Epidermal melanocyte (primary cell): ENCODE results near the gene HELZ.
"Not testable (repeated sequence)": the region's sequence is repeated elsewhere in the genome, so short reads cannot be mapped to it uniquely, and the experiment has no call there.

Experiments
- DNase-seq: peaks from one replicate; pipeline ENCODE4 v3.0.0; 2011; ENCODE audit warnings: low spot score; ENCODE audit not compliant: insufficient read length

The HELZ gene

DNA sequence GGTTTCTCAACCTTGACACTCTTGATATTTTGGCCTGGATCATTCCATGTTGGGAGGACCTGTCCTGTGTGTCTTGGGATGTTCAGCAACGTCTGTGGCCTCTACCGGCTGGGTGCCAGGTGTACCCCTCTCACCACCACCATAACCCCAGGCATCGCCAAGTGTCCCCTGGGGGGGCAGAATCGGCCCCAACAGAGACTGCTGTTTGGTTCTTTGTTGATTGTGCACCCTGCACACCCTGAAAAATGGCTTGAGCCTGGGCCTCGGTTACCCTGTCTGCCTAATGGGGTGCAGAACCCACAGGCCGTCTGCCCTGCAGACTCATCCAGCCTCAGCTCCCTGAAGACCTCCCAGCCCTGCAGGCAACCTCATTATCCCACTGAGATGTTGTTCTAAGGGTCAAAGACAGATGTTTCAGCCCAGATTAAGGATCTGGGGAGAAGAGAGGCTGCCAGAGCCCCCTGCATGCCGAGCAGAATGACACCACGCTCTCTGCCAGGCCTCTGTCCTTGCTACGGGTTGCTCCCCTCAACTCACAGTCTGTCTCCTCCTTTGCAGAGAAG is 191.5 kb downstream of the HELZ start:
- DNase-seq = no peak

DNA sequence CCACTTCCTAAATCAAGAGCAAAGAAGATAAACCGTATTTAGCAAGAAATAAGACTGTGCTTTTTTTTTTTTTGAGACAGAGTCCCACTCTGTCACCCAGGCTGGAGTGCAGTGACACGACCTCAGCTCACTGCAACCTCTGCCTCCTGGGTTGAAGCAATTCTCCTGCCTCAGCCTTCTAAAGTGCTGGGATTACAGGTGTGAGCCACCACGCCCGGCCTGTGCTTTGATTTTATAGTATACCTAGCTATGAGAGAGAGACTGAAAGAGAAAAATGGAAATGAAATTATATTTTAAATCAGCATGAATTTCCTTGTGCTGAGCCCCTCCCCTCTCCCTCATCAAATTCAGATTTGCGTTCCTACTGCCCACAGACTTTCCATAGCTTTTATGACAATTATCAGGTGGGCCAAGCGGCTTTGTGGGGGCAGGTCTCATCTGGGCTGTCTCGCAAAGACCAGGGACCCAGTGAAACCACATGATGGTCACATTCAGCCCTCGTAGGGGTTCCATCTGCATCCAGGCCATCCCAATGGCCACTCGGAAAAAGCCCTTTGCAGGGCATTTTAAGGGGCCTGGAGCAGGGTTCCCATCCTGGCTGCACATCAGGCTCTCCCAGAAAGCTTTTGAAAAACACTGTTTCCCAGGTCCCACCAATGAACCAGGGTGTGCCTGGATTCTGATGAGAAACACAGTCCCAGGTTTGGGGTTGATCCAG is 192.1 kb downstream of the HELZ start:
- no peak for DNase-seq

DNA sequence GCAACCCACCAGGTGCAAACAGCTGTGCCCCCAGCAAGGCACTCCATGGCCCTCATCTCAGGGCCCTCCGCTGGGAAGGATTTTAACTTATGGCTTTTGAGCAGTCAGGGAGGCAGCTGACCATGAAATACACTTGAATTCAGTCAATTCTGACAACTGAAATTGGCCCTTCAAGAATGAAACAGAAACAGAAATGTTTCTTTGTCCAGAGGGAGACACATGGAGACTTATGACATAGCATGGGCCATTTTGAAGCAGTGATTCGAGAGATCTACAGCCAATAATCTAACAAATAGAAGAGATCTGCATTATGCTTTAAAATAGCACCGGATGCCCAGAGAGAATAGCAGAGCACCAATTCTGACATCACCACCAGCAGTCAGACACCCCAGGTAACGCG is 193.2 kb downstream of the HELZ start:
- DNase-seq = no peak

DNA sequence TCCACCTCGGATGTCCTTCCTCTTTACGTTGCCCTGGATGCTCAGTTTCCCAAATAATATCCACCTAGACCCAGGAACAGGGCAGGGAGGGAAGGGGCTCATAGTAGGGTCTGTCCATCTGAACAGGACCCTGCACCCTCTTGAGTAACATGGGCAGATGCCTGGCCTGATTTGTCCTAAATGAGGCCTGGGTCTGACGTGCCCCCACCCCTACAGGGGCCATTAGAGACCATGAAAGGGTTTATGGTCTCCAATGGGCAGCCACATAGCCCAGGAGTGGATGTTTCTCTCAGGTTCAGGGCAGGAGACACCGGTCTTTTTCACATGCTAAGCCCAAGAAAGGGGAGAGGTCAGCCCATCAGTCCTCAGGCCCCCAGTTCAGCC is 193.8 kb downstream of the HELZ start:
- DNase-seq = no peak

DNA sequence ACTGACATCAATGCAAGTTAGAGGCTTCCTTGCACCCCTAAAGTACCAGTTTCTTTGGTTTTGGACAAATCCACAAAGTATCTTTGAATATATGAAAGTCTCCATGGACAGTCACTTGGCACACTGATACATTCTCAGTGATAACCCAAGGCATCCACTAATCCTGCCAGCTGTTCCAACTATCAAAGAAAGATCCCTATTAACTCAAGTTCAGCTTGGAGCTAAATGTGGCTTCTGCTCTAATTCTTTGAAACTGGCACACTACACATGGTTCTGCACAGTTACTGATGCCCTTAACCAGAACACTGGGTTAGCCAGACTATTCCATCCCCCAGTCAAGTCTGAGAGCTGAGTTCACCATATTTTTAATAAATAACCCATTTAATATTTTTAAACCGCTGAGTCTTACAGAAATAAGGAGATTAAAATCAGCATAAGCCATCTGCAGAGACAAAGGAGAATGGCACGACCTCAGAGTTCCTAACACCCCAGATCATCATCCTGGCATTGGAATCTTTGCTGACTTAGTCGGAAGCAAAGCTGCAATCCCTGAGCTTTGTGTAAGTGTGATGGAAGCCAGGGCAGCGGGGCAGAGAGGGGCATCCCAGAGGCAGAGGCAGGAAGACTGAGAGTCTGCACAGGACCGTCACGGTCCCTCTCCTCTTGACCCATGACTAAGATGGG is 194.4 kb downstream of the HELZ start:
- DNase-seq = no peak

DNA sequence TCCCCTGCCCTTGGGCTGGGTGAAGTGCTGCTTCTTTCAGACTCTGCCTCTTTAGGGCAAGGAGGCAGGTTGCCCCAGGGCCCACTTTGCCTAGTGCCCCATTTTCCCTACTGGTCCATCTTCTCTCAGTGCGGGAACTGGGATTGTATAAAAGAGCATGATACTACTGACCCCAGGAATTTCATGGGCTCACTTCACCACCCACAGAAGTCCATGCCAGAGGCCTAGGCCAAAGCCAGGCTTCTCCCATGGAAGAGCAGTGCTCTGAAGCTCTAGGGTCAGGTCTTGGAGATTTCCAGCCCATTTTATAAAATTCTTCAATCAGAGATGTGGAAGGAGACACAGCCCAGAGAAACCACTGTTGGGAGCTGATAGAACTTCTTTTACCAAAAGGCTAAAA is 194.9 kb downstream of the HELZ start:
- DNase-seq = no peak

DNA sequence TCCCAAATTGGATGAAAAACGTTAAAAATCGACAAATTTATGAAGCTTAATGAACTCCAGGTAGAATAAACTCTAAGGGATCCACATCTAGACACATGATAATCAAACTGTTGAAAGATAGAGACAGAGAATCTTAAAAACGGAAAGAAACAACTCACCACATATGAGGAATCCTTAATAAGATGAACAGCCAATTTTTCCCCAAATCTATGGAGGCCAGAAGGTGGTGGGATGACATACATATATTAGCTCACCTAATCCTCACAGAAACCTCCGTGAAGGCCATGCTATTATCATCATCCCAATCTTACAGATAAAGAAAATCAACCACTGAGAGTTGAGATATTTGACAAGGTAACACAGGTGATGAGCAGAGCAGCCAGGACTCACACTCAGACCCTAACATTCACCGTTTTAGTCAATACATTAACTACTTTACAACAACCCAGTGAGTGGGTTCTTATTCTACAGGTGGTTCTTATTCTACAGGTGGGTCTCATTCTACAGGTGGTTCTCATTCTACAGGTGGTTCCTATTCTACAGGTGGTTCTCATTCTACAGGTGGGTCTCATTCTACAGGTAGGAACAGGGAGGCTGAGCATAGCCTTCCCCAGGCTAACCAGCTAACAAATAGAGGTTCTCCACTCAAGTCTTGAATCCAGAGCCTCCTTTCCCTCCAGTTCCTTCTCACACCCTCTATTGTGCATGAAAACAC is 195.8 kb downstream of the HELZ start:
- no peak for DNase-seq

DNA sequence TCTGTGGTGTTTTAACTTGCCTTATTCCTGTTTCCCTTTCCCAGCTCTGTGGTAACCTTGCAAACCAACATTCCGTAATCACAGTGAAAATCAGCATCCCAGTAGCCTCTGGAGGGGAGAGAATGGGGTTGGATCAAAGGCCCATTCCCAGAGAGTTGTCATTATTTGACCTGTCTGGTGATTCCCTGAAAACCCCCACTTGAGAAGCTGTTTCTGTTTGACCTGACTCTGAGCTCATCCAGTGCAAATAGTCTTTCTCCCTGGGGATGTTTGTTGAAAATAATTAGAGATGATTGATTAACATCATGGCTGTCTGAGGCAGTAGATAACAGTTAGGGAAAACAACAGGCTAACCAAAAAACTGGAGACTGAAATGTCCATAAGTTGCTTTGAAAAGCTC is 197.6 kb downstream of the HELZ start:
- DNase-seq = no peak

DNA sequence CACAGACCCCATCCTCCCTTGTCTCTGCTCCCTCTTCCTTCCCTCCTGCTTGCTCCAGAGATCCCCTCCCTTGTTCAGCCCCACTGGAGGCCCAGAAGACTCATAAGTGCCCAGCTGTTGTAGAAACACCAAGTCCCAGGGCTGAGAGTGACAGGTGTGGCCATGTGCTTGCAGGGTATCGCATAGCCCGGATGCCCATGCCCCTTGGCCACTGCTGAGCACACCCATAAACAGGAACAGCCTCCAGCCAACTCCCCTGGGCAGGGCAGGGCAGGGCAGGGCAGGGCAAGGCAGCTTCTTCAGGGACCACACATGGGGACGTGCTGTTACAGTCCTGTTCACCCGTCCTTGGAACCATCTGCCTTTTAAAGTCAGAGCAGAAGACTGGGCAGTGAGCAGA is 198.6 kb downstream of the HELZ start:
- no peak for DNase-seq

DNA sequence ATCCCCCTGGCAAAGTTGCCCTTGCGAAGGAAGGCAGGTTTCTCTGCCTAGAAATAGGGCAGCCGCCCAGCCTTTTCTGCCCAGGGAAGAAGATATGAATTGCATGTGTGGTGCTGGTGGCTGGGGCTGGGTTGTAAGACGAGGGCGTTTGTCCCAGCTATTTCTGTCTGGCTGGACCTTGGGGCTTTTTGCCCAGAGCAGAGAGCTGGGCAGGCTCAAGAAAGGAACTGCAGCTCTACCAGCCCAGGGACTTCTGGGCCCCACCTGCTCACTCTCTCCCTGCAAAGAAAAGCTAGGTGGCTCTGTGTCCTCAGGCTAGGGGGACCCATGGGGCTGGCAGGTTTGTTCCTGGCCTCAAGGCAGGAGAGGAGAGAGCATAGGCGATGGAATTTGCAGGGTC is 200.1 kb downstream of the HELZ start:
- no peak for DNase-seq

DNA sequence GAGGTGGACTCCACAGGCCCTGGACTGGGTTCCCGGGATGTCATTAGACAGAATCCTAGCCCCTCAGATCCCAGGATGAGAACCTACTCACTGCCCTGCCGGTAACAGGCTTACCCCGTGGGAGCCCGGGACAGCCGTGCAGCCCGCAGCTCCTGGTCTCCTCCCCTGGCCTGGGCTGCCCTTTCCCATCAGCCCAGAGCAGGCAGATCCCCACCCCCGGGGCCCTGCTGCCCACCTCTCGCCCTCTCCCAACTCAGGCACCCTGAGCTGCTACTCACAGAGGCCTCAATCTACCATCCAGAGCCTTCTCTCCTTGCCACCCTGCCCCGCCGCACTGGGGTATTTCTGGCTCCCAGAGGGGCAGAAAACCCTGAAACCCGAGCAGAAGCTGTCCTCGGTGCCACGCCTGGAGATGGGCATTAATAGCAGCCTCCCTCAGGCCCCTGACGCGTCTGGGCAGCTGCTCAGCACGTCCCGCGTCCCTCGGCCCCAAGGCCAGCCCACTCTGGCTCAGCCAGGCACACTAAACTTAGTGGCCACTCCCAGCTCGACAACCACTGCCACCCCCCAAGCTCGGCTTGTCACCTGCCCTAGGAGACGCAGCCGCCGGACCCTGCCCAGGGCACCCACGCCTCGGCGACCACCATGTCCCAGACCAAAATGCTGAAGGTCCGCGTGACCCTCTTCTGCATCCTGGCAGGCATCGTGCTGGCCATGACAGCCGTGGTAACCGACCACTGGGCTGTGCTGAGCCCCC is 200.8 kb downstream of the HELZ start, which contains the start of gene CACNG1:
Gene CACNG1 (plus strand): TSS at position 539 of the 757 bp plus-strand sequence. CDS start 107 bp downstream, at position 646.
- DNase-seq = no peak

DNA sequence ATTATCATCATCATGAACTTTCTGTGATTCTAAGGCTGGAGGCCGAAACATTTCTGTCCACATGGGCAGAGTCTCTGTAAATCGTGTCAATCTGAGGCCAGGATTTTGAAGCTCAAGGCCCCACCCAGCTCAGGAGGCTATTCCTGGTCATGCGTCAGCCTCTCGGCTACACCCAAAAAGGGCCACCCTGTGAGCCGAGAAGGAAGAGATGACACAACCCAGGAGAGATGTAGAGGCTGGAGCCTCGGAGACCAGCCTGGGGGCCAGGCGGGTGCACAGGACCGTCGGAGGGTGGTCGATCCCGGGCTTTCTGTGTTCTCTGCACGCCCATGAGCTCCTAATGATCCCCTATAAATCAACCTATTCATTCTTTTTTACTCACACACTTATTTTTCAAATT is 201.7 kb downstream of the HELZ start:
- DNase-seq = no peak

DNA sequence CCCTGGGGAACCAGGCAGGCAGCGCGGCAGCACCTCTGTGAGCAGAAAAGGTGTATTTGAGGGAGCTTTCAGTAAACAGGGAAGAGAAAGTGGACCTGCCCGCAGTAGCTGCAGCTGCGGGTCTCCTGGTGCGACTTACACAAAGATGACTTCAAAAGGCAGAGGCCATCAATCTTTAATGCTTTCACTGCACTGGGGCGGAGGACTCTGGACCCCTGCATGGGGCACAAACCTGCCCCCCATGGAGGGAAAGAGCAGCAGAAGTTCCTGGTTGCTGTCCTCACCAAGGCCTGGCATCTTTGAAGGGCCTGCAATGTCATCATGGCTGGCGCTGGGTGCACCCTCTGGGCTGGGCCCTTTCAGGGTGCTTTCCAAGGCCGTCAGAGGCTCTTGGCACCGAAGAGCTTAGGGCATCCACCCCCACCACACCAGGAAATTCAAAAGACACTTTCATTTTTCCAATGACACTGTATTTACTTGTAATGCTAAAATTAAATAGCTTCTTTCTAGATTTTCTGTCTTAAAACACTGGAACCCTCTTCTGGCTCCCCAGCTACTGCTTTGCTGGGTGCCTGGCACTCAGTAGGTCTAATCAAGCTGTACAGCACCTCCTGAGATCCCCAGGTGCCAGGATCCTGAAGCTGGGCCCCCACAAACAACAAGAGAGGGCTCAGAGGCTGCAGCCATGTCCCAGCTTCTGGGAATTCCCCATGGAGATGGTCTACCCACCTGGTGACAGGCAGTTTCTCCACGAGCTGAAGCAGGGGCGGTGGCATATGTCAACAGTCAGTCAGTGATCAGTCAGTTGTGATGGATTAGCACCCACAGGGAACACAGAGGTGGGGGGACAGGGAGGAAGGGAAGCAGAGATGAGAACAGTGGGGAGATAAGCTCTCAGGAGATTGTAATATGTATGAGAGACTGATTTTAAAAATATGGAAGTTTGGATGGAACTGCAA is 202.8 kb downstream of the HELZ start:
- DNase-seq = no peak

DNA sequence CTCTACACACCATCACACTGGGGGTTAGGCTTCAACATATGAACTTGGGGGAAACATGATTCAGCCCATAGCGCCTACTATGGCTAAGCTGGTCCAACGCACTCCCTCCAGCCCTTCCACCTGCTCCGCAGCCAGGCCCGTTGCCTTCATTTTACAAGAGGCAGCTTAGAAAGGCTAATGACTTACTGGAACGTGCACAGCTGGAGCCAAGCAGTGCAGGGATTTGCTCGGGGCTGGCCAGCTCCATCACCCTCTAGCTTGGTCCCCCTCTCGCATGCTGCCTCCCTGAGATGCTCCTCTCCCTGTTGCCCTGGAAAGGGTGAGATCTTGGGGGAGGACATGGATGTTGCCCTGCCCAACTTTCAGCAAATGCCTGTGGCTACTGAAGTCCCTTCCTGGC is 203.5 kb downstream of the HELZ start:
- DNase-seq = no peak

DNA sequence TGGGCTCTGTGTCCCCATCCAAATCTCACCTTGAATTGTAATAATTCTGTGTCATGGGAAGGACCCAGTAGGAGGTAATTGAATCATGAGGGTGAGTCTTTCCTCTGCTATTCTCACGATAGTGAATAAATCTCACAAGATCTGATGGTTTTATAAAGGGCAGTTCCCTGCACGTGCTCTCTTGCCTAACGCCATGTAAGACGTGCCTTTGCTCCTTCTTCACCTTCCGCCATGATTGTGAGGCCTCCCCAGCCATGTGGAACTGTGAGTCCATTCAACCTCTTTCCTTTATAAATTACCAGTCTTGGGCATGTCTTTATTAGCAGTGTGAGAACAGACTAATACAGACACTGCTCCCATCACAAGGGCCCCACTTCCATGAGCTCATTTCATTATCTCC is 203.9 kb downstream of the HELZ start:
- not testable (repeated sequence) for DNase-seq

DNA sequence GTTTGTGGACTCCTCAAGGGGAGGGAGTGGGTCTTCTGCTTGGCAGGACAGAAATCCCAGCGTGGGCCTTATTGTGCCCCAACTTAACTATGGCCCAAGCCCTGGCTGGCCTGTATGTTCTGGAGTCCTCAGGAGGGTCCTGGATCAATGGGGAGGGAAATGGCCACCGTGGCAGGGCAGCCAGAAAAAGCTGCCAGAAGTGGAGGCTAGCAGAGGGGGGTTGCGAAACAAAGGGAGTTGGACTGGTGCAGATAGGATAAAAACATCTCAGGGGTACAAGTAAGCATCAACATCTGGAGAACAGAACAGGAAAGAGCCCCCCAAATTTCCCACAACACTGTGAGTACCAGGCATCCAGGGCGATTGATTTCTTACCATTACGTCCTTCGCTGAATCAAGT is 204.3 kb downstream of the HELZ start:
- DNase-seq = no peak

DNA sequence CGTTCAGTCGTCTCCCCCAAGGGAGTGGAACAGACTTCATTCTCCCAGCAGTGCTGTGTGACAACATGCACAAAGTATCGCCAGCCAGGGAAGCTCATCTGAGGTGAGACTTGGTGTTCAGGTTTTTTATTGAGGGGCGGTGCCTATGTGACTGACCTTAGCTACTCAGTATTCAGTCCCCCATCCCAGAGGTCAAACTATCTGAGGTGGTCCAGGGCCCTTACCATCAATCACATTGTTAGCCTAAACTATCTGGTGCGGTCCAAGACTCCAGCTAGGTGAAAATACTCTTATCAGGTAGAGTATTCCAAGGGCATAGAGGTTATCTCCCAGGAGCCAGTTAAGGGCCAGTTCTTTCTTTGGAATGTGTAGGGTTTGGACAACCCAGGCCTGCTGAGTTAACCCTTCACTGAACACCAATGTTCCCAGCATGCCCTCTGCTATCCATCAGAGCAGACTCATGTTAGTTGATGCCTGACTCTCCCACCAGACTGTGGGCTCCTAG is 206.1 kb downstream of the HELZ start:
- DNase-seq = no peak

DNA sequence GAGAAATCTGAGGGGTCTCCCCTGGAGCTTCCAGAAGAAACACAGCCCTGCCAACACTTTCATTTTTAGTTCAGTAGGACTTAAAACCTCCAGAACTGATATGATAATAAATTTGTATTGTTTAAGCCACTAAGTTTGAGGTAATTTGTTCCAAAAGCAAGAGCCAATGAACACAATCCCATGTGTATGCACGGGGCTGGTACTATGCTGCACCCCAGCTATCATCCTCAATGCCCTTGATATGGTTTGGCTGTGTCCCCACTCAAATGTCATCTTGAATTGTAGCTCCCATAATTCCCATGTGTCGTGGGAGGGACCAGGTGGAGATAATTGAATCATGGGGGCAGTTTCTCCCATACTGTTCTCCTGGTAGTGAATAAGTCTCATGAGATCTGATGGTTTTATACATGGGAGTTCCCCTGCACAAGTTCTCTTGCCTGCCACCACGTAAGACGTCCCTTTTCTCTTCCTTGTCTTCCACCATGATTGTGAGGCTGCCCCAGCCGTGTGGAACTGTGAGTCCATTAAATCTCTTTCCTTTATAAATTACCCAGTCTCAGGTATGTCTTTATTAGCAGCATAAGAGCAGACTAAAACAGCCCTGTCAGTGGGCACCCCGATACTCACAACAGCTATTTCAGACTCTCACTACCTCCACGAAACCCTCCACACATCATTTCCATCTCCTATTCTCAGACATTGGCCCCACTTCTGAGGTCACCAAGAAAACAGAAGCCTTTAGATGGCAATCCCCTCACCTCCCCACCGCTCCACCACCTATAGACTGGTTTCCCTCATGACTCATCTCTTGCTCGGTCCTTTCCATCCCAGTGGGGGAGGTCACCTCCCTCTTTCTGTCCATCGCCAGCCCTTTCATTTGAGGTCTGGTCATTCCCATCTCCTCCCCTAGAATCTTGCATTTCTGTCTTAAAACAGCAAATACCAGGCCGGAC is 209.6 kb downstream of the HELZ start:
- no peak for DNase-seq

DNA sequence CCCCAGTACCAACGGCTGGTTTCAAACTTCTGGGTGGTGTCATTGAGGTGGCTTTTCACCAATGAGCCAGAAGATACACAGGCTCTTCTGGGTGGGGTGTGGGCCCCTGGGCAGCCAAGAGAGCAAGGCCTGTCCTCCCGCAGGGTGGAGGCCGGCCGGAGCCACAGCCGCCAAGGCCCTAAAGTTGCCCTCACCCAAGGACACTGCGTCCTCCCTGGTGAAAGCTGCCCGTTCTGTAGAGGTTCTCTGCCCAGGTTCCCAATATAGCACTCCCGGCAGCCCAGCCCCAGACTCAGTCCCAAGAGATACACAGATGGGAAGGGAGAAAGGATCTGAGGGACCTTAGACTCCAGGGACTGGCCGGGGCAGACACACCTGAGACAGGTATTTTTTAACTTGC is 211.4 kb downstream of the HELZ start:
- no peak for DNase-seq
